ENCODE measurements around the gene TLR10.

Gene TLR10, protein sequence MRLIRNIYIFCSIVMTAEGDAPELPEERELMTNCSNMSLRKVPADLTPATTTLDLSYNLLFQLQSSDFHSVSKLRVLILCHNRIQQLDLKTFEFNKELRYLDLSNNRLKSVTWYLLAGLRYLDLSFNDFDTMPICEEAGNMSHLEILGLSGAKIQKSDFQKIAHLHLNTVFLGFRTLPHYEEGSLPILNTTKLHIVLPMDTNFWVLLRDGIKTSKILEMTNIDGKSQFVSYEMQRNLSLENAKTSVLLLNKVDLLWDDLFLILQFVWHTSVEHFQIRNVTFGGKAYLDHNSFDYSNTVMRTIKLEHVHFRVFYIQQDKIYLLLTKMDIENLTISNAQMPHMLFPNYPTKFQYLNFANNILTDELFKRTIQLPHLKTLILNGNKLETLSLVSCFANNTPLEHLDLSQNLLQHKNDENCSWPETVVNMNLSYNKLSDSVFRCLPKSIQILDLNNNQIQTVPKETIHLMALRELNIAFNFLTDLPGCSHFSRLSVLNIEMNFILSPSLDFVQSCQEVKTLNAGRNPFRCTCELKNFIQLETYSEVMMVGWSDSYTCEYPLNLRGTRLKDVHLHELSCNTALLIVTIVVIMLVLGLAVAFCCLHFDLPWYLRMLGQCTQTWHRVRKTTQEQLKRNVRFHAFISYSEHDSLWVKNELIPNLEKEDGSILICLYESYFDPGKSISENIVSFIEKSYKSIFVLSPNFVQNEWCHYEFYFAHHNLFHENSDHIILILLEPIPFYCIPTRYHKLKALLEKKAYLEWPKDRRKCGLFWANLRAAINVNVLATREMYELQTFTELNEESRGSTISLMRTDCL

DNA sequence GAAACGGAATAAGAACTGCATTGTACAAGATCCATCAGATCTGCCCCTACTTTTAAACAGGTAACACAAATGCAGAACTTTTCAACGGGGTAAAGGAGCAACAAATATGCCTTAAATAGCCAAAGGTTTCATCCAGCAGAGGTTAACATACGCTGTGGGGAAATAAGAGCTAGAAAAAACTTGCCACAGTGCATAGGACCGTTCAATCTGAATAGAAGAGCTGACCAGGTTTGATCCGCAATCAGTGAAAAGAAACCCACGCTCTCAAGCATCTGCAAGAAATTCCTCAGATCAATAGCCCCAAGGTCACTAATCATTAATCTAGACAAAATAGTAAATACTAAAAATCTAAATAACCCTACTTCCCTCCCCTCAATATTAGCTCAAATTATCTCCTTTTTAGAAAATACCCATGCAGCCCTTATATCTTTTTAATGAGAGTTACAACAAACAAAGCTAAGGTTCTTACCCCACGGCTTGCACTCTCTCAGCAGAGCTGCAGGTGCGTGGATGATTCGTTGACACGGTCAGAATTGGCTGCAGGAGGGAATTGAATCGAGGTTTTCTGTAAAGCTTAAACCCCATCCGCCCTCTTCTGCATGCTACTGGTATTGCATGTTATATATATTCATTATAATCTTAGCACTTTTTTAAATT, at the start of gene TLR10:
TLR10 (minus strand) TSS at position 539 of the 657 bp plus-strand sequence. CDS start 7,400 bp downstream, outside the sequence.
- Histone ChIP-seq H3K27ac (ENCODE audit: low read length) (no peak within 1 kb of the TSS), H3K4me1 (ENCODE audit: control insufficient read depth, low read depth, low read length) (no peaks in the 10 kb centered on the region), H3K9ac (ENCODE audit: low read length) (no peak within 1 kb of the TSS), H3K36me3 (ENCODE audit: control insufficient read depth, low read depth, low read length) (no peaks in the 10 kb centered on the region), H3K9me3 (ENCODE audit: control insufficient read depth, low read depth, low read length) (no peaks in the 10 kb centered on the region), H3K27me3 (ENCODE audit: control insufficient read depth, insufficient read depth, low read length) (no peaks in the 10 kb centered on the region), H3K4me3 (ENCODE audit: low read length) (no peak within 1 kb of the TSS)

DNA sequence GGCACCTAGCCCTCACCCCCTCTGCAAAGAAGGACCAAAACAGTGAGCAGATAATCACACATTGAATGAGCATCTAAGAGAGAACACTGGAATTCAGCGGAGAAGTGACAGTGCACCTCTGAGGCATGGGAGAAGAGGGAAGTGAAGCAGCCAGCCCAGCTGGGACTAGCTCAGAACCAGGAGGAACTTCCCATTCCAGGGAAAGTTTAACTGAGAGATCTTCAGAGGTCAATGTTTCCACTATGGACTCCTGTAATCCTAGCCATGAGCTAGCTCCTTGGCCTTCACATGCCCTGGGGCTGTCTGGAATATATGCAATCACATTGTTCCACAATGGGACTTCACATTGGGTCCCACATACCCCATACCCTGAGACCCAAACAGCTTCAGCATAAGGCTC, 49.4 kb upstream of the TLR10 start:
- Histone ChIP-seq H3K4me1 (ENCODE audit: control insufficient read depth, low read depth, low read length) (no peaks in the 10 kb centered on the region), H3K9ac (ENCODE audit: low read length) (no peak overlapping the region), H3K27me3 (ENCODE audit: control insufficient read depth, insufficient read depth, low read length) (no peaks in the 10 kb centered on the region), H3K27ac (ENCODE audit: low read length) (no peak overlapping the region), H3K36me3 (ENCODE audit: control insufficient read depth, low read depth, low read length) (no peaks in the 10 kb centered on the region), H3K9me3 (ENCODE audit: control insufficient read depth, low read depth, low read length) (peaks cover 3% of the 10 kb centered on the region), H3K4me3 (ENCODE audit: low read length) (no peak overlapping the region)

DNA sequence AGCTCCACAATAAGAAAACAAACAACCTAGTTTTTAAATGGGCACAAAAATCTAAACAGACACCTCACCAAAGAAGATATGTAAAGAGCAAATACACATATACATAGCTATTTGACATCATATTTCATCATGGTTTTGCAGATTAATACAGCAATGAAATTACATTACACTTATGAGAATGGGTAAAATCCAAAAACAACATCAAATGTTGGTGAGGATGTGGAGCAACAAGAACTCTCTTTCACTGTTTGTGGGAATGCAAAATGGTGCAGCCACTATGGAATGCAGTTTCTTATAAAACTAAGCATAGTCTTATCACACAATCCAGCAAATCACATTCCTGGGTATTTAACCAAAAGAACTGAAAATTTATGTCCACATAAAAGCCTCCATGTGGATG, 48.9 kb upstream of the TLR10 start:
- no peak overlapping the region for H3K9ac ChIP-seq (ENCODE audit: low read length)

DNA sequence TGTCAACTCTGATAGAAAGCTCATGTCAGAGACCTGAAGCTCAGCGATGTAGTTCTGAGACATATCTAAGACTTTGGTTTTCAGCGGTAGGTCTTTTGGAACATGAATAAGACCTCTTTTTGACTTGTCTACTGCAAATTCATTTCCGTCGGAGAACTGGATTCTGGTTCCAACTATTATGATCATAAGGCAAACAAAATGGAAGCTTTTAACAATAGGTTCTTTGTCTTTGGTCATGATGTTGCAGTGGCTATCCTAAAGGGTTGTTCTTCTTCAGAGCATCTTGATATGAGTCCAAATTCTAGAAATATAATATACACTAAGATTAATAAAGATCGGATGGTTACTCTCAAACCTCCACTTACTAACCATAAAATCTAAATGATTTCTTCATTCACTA, 46.4 kb upstream of the TLR10 start:
- Histone ChIP-seq H3K9ac (ENCODE audit: low read length) (no peak overlapping the region), H3K4me3 (ENCODE audit: low read length) (no peak overlapping the region), H3K36me3 (ENCODE audit: control insufficient read depth, low read depth, low read length) (no peaks in the 10 kb centered on the region), H3K4me1 (ENCODE audit: control insufficient read depth, low read depth, low read length) (no peaks in the 10 kb centered on the region), H3K9me3 (ENCODE audit: control insufficient read depth, low read depth, low read length) (no peaks in the 10 kb centered on the region), H3K27ac (ENCODE audit: low read length) (no peak overlapping the region), H3K27me3 (ENCODE audit: control insufficient read depth, insufficient read depth, low read length) (no peaks in the 10 kb centered on the region)

More for the DNA sequence above, 48.9 kb upstream of the TLR10 start:
- H3K27me3 ChIP-seq (ENCODE audit: control insufficient read depth, insufficient read depth, low read length): no peaks in the 10 kb centered on the region
- H3K36me3 ChIP-seq (ENCODE audit: control insufficient read depth, low read depth, low read length): no peaks in the 10 kb centered on the region
- no peaks in the 10 kb centered on the region for H3K4me1 ChIP-seq (ENCODE audit: control insufficient read depth, low read depth, low read length)
- H3K27ac ChIP-seq (ENCODE audit: low read length): no peak overlapping the region
- H3K9me3 ChIP-seq (ENCODE audit: control insufficient read depth, low read depth, low read length): peaks cover 3% of the 10 kb centered on the region
- no peak overlapping the region for H3K4me3 ChIP-seq (ENCODE audit: low read length)

DNA sequence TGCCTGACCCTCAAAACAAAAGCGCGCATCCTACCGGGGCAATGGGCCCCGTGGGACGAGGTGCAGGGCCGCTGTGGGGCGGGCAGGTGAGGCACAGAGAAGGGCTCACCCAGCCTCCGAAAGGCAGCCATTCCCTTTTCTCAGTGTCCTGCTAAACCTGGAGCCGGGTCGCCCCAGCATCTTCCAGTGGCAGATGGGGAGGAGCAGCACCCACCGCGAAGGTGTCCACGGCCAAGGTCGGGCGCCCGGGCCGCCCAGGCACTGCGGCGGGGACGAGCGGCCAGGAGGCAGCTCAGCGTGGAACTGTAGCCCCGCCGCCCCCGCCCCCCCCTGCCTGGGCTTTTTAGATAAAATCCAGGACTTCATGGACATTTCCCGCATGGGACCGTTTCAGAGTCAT, 41.0 kb upstream of the TLR10 start:
- Histone ChIP-seq H3K4me1 (ENCODE audit: control insufficient read depth, low read depth, low read length) (no peaks in the 10 kb centered on the region), H3K36me3 (ENCODE audit: control insufficient read depth, low read depth, low read length) (no peaks in the 10 kb centered on the region), H3K27ac (ENCODE audit: low read length) (no peak overlapping the region), H3K9ac (ENCODE audit: low read length) (no peak overlapping the region), H3K9me3 (ENCODE audit: control insufficient read depth, low read depth, low read length) (no peaks in the 10 kb centered on the region), H3K27me3 (ENCODE audit: control insufficient read depth, insufficient read depth, low read length) (no peaks in the 10 kb centered on the region), H3K4me3 (ENCODE audit: low read length) (no peak overlapping the region)

DNA sequence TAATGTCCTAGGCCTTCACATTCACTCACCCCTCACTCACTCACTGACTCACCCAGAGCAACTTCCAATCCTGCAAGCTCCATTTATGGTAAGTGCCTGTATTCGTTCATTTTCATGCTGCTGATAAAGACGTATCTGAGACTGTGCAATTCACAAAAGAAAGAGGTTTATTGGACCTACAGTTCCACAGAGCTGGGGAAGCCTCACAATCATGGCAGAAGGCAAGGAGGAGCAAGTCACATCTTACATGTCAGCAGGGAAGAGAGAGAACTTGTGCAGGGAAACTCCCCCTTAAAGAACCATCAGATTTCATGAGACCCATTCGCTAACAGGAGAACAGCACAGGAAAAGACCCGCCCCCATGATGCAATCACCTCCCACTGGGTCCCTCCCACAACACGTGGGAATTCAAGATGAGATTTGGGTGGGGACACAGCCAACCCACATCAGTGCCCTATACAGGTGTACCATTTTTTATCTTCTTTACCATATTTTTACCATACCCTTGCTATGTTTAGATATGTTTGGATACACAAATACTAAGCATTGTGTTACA, 40.0 kb upstream of the TLR10 start:
- Histone ChIP-seq H3K36me3 (ENCODE audit: control insufficient read depth, low read depth, low read length) (no peaks in the 10 kb centered on the region), H3K9me3 (ENCODE audit: control insufficient read depth, low read depth, low read length) (no peaks in the 10 kb centered on the region), H3K4me1 (ENCODE audit: control insufficient read depth, low read depth, low read length) (no peaks in the 10 kb centered on the region), H3K9ac (ENCODE audit: low read length) (no peak overlapping the region), H3K4me3 (ENCODE audit: low read length) (no peak overlapping the region), H3K27ac (ENCODE audit: low read length) (no peak overlapping the region), H3K27me3 (ENCODE audit: control insufficient read depth, insufficient read depth, low read length) (no peaks in the 10 kb centered on the region)

DNA sequence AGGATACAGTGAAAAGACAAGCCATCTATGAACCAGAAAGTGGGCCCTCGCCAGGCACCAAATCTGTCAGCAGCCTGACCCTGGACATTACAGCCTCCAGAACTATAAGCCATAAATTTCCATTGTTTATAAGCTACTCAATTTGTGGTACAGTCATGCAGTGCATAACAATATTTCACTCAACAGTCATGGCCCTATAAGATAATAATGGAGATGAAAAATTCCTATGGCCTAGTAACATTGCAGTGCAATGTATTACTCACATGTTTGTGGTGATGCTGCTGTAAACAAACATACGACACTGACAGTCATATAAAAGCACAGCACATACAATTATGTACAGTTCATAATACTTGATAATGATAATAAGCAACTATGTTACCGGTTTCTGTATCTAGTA, 38.9 kb upstream of the TLR10 start:
- no peak overlapping the region for H3K27ac ChIP-seq (ENCODE audit: low read length)

DNA sequence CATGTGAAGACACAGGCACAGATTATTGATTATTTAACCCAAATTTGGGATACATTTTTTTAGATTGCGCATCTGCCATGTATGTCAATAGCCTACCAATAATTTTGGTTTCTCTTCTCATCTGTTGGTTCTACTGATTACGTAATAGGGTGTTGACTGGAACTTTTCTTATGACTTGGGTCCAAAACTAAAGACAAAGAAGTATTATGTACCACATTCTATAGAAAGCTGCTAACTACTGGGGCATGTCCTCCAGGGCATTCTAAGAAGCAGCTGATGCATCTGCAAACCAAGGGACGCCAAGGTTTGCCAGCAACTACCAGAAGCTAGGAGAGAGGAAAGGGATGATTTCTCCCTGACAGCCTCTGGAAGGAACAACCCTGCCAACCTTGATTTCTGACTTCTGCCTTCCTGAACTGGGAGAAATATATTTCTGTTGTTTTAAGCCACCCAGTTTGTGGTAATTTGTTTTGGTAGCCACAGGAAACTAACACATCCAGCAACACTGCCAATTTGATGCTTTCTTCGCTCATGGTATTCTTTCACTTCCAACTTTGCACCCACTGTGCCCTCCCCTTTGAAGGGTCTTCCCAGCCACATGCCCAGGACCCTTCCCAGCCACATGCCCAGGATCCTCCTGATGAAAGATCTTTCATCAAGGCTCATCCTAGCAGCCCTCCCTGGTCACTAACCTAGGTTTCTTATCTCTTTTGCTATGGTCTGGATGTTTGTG, 37.7 kb upstream of the TLR10 start:
- H3K36me3 ChIP-seq (ENCODE audit: control insufficient read depth, low read depth, low read length): no peaks in the 10 kb centered on the region
- no peaks in the 10 kb centered on the region for H3K9me3 ChIP-seq (ENCODE audit: control insufficient read depth, low read depth, low read length)
- no peak overlapping the region for H3K4me3 ChIP-seq (ENCODE audit: low read length)
- no peak overlapping the region for H3K9ac ChIP-seq (ENCODE audit: low read length)
- no peaks in the 10 kb centered on the region for H3K27me3 ChIP-seq (ENCODE audit: control insufficient read depth, insufficient read depth, low read length)
- H3K27ac ChIP-seq (ENCODE audit: low read length): no peak overlapping the region
- H3K4me1 ChIP-seq (ENCODE audit: control insufficient read depth, low read depth, low read length): no peaks in the 10 kb centered on the region

More for the DNA sequence above, 38.9 kb upstream of the TLR10 start:
- no peaks in the 10 kb centered on the region for H3K27me3 ChIP-seq (ENCODE audit: control insufficient read depth, insufficient read depth, low read length)
- no peaks in the 10 kb centered on the region for H3K36me3 ChIP-seq (ENCODE audit: control insufficient read depth, low read depth, low read length)
- no peak overlapping the region for H3K4me3 ChIP-seq (ENCODE audit: low read length)
- H3K4me1 ChIP-seq (ENCODE audit: control insufficient read depth, low read depth, low read length): no peaks in the 10 kb centered on the region
- H3K9ac ChIP-seq (ENCODE audit: low read length): no peak overlapping the region
- no peaks in the 10 kb centered on the region for H3K9me3 ChIP-seq (ENCODE audit: control insufficient read depth, low read depth, low read length)

DNA sequence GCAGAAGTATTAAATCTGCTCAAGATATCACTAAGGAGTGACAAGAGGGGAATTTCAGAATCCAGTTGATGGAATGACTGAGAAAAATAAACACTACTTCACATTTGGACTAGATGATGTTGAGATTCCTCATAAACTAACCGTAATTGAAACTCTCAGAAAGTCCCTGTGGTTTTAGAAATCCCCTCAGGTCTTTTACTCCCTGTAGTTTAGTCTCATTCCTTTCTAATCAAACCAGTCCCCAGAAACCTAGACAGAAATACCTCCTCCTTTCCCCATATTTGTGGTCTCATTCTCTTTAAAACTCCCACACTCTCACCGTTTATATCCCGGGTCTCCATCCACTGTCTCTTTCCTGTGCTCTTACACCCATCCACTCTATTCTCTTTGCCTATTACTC, 36.8 kb upstream of the TLR10 start:
- Histone ChIP-seq H3K4me1 (ENCODE audit: control insufficient read depth, low read depth, low read length) (no peaks in the 10 kb centered on the region), H3K27me3 (ENCODE audit: control insufficient read depth, insufficient read depth, low read length) (no peaks in the 10 kb centered on the region), H3K9me3 (ENCODE audit: control insufficient read depth, low read depth, low read length) (no peaks in the 10 kb centered on the region), H3K36me3 (ENCODE audit: control insufficient read depth, low read depth, low read length) (no peaks in the 10 kb centered on the region), H3K9ac (ENCODE audit: low read length) (no peak overlapping the region), H3K4me3 (ENCODE audit: low read length) (no peak overlapping the region), H3K27ac (ENCODE audit: low read length) (no peak overlapping the region)

DNA sequence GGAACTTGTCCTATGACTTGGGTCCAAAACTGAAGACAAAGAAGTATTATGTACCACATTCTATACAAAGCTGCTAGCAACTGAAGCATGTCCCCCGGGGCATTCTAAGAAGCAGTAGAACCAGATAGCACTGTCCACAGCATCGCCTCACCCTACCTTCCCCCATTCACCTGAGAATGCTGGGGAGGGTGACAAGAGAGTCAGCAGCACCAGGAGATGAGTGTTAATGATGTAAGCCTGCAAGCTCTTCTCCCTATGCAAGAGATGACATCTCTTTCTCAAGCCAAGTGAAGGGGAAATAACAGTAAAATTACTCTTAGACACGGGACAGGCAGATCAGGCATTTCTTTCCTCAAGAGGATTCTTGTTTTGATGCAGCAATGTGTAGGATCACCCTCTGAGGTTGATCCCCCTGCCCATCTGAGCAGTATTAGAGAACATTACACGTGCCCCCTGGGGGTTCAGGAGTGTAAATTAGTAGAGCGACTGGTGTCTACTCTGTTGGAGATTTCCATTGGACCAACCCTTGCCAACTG, 35.7 kb upstream of the TLR10 start:
- Histone ChIP-seq H3K27me3 (ENCODE audit: control insufficient read depth, insufficient read depth, low read length) (no peaks in the 10 kb centered on the region), H3K9me3 (ENCODE audit: control insufficient read depth, low read depth, low read length) (no peaks in the 10 kb centered on the region), H3K9ac (ENCODE audit: low read length) (no peak overlapping the region), H3K27ac (ENCODE audit: low read length) (no peak overlapping the region), H3K4me3 (ENCODE audit: low read length) (no peak overlapping the region), H3K4me1 (ENCODE audit: control insufficient read depth, low read depth, low read length) (no peaks in the 10 kb centered on the region), H3K36me3 (ENCODE audit: control insufficient read depth, low read depth, low read length) (no peaks in the 10 kb centered on the region)
